GM12892 (cell line): ENCODE data around the gene SHANK1.

ENCODE experiments used
- POLR2A ChIP-seq: IDR thresholded peaks from 2 replicates; pipeline ENCODE4 v1.6.1; 2011; ENCODE audit warnings: low read depth, low read length, control low read depth
- POLR2AphosphoS5 ChIP-seq: IDR thresholded peaks from 2 replicates; pipeline ENCODE4 v1.6.1; 2011; ENCODE audit warnings: low read depth, low read length, control low read depth
- TAF1 ChIP-seq: IDR thresholded peaks from 2 replicates; pipeline ENCODE4 v1.6.1; 2011; ENCODE audit warnings: low read depth, mild to moderate bottlenecking, control low read depth, low read length, borderline replicate concordance

DNA sequence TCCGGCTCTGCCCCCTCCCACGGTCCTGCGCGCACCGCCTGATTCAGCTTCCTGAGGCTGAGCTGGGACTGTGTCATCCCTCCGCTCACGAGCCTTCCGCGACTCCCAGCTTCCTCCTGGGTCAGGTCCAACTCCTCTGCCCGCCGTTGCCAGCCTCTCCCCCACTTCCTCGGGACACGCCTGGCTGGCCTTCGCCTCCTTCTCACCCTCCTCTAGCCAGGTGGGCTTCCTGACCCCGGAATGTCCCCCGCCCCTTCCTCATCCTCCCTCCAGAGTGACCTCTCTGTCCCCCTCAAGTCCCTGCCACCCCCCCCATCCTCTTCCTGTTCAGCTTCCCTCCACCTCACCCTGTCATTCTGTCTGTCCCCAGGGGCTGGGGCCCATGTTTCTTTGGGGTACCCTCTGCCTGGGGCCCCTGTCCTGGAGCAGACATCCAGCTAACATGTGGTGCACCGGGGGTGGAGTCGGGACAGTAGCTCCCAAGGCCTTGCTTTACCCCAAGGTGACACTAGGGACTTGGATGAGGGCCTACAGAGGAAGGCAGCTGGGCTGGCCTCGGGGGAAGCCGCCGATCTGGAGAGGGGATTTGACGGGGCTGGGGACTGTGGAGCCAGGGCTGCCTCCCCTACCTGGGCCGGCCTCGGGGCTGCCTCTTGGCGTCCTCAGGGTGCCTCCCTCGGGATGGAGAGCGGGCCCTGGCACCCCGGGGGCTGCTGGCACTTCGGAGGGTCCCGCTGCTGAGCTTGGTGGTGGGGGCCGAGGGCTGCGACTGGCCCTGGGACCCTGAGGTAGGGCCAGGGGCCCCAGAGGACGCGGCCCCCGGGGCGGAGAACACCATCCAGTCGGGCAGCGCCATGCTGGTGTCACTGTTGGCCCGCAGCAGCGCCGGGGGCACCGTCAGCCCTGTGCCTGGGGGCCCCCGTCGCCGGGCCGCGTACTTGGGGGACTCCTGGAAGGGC lies 16.5 kb downstream of the SHANK1 start:
- TF ChIP-seq POLR2A (no peak), TAF1 (no peak), POLR2AphosphoS5 (no peak)
